A549 (cell line): ENCODE data around the gene TRIP13. TPM values are rescaled to one million over a fixed set of nuclear protein-coding genes. Genes with fewer than 3 reads are reported as not detected.
A peak's percentile ranks its signal among the peaks of the same experiment; 100 is the strongest.

Experiments used
- ATAC-seq, 2 experiments: fragments of 200-7000 bp in 1 of 2; fragments of >200 bp in 1 of 2; cut with Nextera tagmentation in 1 of 2; cut with Tn5 transposase in 1 of 2; 3 replicates each; pipeline versions ENCODE4 v1.8.0 to v1.9.1; 2018 to 2020; ENCODE audit warnings: mild to moderate bottlenecking in 1 of 2, moderate library complexity in 1 of 2
- CTCF ChIA-PET: fragments of 300-600 bp; sonication (Branson Sonifier 250); formaldehyde crosslinking; extraction: SDS; loops from one replicate; lab custom pipeline; 2021; ENCODE audit warnings: antibody characterized with exemption, inconsistent platforms; lab: Yijun Ruan, JAX
- POLR2A ChIA-PET: fragments of 350-600 bp; formaldehyde crosslinking; extraction: SDS; loops from one replicate; lab custom pipeline; 2021; ENCODE audit warnings: antibody characterized with exemption, inconsistent platforms; lab: Yijun Ruan, JAX
- DNase-seq, 2 experiments: peaks; one replicate each; pipeline versions ENCODE4 v3.0.0 to v3.0.0-alpha.2; 2011 to 2016; ENCODE audit warnings: low read depth in 1 of 2, low spot score in 1 of 2
- FAIRE-seq: peaks from 2 replicates; lab custom pipeline; 2011; peaks lifted over from hg19 to GRCh38; lab: Jason Lieb, UNC
- H3K27ac ChIP-seq, 2 experiments: fragments of >200 bp; sonication (Bioruptor Twin); formaldehyde crosslinking; 3 replicates each; pipeline ENCODE4 v1.5.1; 2016 to 2017
- H3K4me1 ChIP-seq: fragments of >200 bp; sonication (Bioruptor Twin); formaldehyde crosslinking; 3 replicates; pipeline ENCODE4 v1.6.1; 2016
- H3K4me2 ChIP-seq: fragments of >200 bp; sonication (Bioruptor Twin); formaldehyde crosslinking; 3 replicates; pipeline ENCODE4 v1.6.1; 2016
- H3K4me3 ChIP-seq: fragments of >200 bp; sonication (Bioruptor Twin); formaldehyde crosslinking; 3 replicates; pipeline ENCODE4 v1.5.1; 2016
- H3K9me3 ChIP-seq: fragments of >200 bp; sonication (Bioruptor Twin); formaldehyde crosslinking; 3 replicates; pipeline ENCODE4 v1.6.1; 2016
- HDAC2 ChIP-seq: fragments of 200-600 bp; sonication (generic); IDR thresholded peaks from 2 replicates; pipeline ENCODE4 v1.6.1; 2016
- HOXB13 ChIP-seq: fragments of 250-450 bp; sonication (Bioruptor Pico); IDR thresholded peaks from 2 replicates; pipeline ENCODE4 v1.5.0; 2020; ENCODE audit warnings: low read depth, mild to moderate bottlenecking, moderate library complexity
- POLR2A ChIP-seq: IDR thresholded peaks from 2 replicates; pipeline ENCODE4 v1.6.1; 2012; ENCODE audit warnings: mild to moderate bottlenecking, low read length
- RAD21 ChIP-seq, 2 experiments: fragments of >200 bp in 1 of 2; sonication (Bioruptor Twin) in 1 of 2; formaldehyde crosslinking in 1 of 2; IDR thresholded peaks in 1 of 2; conservative IDR thresholded peaks in 1 of 2; 2 replicates in 1 of 2; 3 replicates in 1 of 2; pipeline ENCODE4 v1.6.1; 2012 to 2018; ENCODE audit warnings: inconsistent platforms in 1 of 2
- RNF2 ChIP-seq: fragments of 200-600 bp; sonication (generic); IDR thresholded peaks from 2 replicates; pipeline ENCODE4 v1.6.1; 2016; ENCODE audit warnings: low read depth, mild to moderate bottlenecking, antibody characterized with exemption, moderate library complexity, borderline replicate concordance
- TFCP2L1 ChIP-seq: fragments of 250-450 bp; sonication (Bioruptor Pico); IDR thresholded peaks from 2 replicates; pipeline ENCODE4 v1.5.0; 2021; ENCODE audit warnings: mild to moderate bottlenecking
- ZC3H11A ChIP-seq: fragments of 450-650 bp; IDR thresholded peaks from 2 replicates; pipeline ENCODE4 v1.6.1; 2014; ENCODE audit warnings: antibody characterized with exemption, mild to moderate bottlenecking
- ZFP36 ChIP-seq: fragments of 450-650 bp; IDR thresholded peaks from 2 replicates; pipeline ENCODE4 v1.6.1; 2014; ENCODE audit warnings: borderline replicate concordance; ENCODE audit not compliant: partially characterized antibody
- WGBS: methylation state at CpG from one replicate; pipeline ENCODE4 v1.1.6; 2017; ENCODE audit errors: missing lambda C conversion rate; 5-methylcytosine and 5-hydroxymethylcytosine counted together
- polyA plus RNA-seq, 4 experiments: library from polyadenylated mRNA; depleted of rRNA in 3 of 4; stranded (reverse); fragments of >200 nt; fragmentation: RNase III in 1 of 4; extraction: RNeasy Plus Mini Kit Qiagen cat#74134 plus additional on column Dnase treatment in 1 of 4; gene quantifications; 2 replicates in 3 of 4; 3 replicates in 1 of 4; pipeline ENCODE4 v1.2.3, GENCODE V29; 2011 to 2017
- TF ChIP-seq, protein P1 (sequence below): IDR thresholded peaks from 2 replicates; pipeline ENCODE4 v1.6.1; 2012
- TF ChIP-seq, protein P2 (sequence below): fragments of 250-450 bp; sonication (Bioruptor Pico); IDR thresholded peaks from 2 replicates; pipeline ENCODE4 v1.5.0; 2021; ENCODE audit warnings: mild to moderate bottlenecking, moderate library complexity, borderline replicate concordance
- TF ChIP-seq, protein P3 (sequence below): IDR thresholded peaks from 2 replicates; pipeline ENCODE4 v1.6.1; 2012
- TF ChIP-seq, protein P4 (sequence below): IDR thresholded peaks from 2 replicates; pipeline ENCODE4 v1.6.1; 2012; ENCODE audit warnings: low read depth, borderline replicate concordance

Gene TRIP13
- polyA plus RNA-seq, 2 of the 4 experiments (the other 2 are of a cell fraction), result 54.0 to 62.4 TPM

DNA sequence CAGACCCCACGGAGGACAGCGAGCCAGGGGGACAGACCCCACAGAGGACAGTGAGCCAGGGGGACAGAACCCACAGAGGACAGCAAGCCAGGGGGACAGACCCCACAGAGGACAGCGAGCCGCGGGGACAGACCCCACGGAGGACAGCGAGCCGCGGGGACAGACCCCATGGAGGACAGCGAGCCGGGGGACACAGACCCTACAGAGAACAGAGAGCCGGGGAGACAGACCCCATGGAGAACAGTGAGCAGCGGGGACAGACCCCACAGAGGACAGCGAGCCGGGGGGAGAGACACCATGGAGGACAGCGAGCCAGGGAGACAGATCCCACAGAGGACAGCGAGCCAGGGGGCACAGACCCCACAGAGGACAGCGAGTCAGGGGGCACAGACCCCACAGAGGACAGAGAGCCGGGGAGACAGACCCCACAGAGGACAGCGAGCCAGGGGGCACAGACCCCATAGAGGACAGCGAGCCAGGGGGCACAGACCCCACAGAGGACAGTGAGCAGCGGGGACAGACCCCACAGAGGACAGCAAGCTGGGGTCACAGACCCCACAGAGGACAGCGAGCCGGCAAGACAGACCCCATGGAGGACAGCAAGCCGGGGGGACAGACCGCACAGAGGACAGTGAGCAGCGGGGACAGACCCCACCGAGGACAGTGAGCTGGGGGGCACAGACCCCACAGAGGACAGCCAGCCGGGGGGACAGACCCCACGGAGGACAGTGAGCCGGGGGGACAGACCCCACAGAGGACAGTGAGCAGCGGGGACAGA lies 37.5 kb upstream of the TRIP13 start:
- TF ChIP-seq ZFP36 (no peak), ZC3H11A (no peak), RAD21 (conservative IDR thresholded peaks at IDR 0.05 in 1 of 2, IDR thresholded peaks at IDR 0.05 in 1 of 2) (no peak), TFCP2L1 (CRISPR knock-in tag) (no peak)
- TF ChIP-seq, protein P1, sequence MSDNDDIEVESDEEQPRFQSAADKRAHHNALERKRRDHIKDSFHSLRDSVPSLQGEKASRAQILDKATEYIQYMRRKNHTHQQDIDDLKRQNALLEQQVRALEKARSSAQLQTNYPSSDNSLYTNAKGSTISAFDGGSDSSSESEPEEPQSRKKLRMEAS, result no peak
- TF ChIP-seq, protein P2, sequence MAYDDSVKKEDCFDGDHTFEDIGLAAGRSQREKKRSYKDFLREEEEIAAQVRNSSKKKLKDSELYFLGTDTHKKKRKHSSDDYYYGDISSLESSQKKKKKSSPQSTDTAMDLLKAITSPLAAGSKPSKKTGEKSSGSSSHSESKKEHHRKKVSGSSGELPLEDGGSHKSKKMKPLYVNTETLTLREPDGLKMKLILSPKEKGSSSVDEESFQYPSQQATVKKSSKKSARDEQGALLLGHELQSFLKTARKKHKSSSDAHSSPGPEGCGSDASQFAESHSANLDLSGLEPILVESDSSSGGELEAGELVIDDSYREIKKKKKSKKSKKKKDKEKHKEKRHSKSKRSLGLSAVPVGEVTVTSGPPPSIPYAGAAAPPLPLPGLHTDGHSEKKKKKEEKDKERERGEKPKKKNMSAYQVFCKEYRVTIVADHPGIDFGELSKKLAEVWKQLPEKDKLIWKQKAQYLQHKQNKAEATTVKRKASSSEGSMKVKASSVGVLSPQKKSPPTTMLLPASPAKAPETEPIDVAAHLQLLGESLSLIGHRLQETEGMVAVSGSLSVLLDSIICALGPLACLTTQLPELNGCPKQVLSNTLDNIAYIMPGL, result no peak
- TF ChIP-seq, protein P3, sequence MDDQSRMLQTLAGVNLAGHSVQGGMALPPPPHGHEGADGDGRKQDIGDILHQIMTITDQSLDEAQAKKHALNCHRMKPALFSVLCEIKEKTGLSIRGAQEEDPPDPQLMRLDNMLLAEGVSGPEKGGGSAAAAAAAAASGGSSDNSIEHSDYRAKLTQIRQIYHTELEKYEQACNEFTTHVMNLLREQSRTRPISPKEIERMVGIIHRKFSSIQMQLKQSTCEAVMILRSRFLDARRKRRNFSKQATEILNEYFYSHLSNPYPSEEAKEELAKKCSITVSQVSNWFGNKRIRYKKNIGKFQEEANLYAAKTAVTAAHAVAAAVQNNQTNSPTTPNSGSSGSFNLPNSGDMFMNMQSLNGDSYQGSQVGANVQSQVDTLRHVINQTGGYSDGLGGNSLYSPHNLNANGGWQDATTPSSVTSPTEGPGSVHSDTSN, result no peak
- TF ChIP-seq, all 56 proteins: peak for 0
- Histone ChIP-seq H3K4me2 (no peak overlapping the region), H3K27ac (no peak overlapping the region), H3K4me1 (no peaks in the 10 kb centered on the region), H3K4me3 (no peak overlapping the region), H3K9me3 (no peaks in the 10 kb centered on the region)
- no peak for DNase-seq
- 85% methylated on average over 28 of the region's 32 CpGs for WGBS
- no peak for FAIRE-seq
- POLR2A ChIA-PET, result no interaction called here
- CTCF ChIA-PET, result interaction anchor here (0.7 kb wide), 1 partner anchor 43 kb away, joined by 3 read pairs; no protein-coding TSS in a partner anchor
- ATAC-seq, result no peak

DNA sequence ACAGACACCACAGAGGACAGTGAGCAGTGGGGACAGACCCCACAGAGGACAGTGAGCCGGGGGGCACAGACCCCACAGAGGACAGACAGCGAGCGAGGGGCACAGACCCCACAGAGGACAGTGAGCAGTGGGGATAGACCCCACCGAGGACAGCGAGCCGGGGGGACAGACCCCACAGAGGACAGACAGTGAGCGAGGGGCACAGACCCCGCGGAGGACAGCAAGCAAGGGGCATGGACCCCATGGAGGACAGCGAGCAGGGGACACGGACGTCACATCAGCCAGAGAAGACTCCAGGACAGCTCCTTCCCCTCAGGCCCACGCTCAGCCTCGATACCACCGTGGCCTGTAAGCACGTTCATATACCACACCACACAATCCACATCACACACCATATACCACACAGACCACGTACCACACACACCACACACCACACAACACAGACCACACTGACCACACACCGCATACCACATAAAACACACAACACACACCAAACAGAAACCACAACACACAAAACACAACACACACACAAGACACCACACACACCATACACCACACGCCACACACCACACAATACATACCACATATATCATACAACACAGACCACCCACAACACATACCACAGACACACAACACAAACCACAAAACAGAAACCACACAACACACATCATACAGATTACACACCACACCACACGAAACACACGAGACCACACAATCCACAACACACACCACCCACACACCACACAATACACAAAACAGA lies 36.7 kb upstream of the TRIP13 start:
- CTCF ChIA-PET, result no interaction called here
- WGBS, result 78% methylated on average over 19 of the region's 21 CpGs
- peak; percentile 20 to 28; a peak in 3 of 6 replicates for ATAC-seq
- no peaks in the 10 kb centered on the region for H3K4me1 ChIP-seq
- H3K4me2 ChIP-seq, result no peak overlapping the region
- no peak for FAIRE-seq
- POLR2A ChIA-PET, result no interaction called here
- H3K27ac ChIP-seq, result no peak overlapping the region
- no peak overlapping the region for H3K4me3 ChIP-seq
- no peaks in the 10 kb centered on the region for H3K9me3 ChIP-seq
- peak in 1 of 2 experiments; percentile 45 for DNase-seq
- TF ChIP-seq POLR2A (peak; percentile 22; the same call in 1 of the 2 replicates), HDAC2 (no peak)

DNA sequence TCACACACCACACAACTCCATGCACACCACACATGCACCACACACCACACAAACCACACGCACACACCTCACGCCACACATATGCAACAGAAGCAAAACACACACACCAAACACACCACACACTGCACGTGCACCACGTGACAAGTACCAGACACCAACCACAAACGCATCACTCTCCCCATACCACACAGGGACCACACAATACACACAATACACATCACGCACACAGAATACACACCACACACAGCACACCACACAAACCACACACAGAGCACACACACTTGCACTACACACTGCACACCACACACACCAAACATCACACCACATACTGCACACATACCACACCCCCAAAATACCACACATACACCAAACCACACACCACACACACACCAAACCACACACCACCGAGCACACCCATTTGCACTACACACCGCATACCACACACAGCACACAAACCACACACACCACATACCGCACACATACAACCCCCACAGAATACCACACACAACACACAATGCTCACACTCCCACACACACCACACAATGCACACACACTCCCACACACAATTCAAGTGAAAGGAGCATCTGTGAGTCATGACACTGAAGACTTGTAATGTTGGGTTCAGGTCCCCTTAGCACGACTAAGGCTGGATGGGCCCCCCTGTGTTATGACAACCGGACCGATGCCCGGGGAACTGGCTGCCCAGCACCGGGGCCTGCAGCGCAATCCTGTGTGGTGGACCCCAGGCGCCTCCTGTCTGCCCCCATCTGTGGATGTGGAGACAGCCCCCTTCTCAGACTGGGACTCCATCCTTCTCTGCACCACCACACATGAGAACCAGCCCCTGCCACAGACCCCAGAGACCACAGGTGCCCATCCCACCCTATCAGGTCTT lies 35.9 kb upstream of the TRIP13 start:
- Histone ChIP-seq H3K27ac (no peak overlapping the region), H3K4me1 (no peaks in the 10 kb centered on the region), H3K4me3 (no peak overlapping the region)
- CTCF ChIA-PET, result no interaction called here
- TF ChIP-seq, protein P4, sequence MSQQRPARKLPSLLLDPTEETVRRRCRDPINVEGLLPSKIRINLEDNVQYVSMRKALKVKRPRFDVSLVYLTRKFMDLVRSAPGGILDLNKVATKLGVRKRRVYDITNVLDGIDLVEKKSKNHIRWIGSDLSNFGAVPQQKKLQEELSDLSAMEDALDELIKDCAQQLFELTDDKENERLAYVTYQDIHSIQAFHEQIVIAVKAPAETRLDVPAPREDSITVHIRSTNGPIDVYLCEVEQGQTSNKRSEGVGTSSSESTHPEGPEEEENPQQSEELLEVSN, result no peak
- TF ChIP-seq HOXB13 (CRISPR knock-in tag) (no peak), ZFP36 (no peak), RNF2 (no peak)
- TF ChIP-seq, all 56 proteins: peak for 0
- ATAC-seq (no peak), FAIRE-seq (no peak), DNase-seq (no peak)
- WGBS, result 91% methylated on average over 14 of the region's 16 CpGs
- POLR2A ChIA-PET, result no interaction called here
- Histone ChIP-seq H3K9me3 (no peaks in the 10 kb centered on the region), H3K4me2 (no peak overlapping the region)
